SK-N-MC (cell line): ENCODE data around the gene RNMT.
"Not testable (repeated sequence)": the region's sequence is repeated elsewhere in the genome, so short reads cannot be mapped to it uniquely, and the experiment has no call there.

ENCODE experiments used
- DNase-seq: peaks from one replicate; pipeline ENCODE4 v3.0.0-alpha.2; 2011; ENCODE audit warnings: low read depth, low spot score
- H3K27ac ChIP-seq: fragments of 200-600 bp; sonication (generic); 2 replicates; pipeline ENCODE4 v1.5.1; 2016; ENCODE audit warnings: mixed run types
- H3K36me3 ChIP-seq: fragments of 200-600 bp; sonication (generic); 2 replicates; pipeline ENCODE4 v1.6.1; 2017; ENCODE audit warnings: antibody characterized with exemption, low read length, mixed read lengths; ENCODE audit not compliant: insufficient read depth
- H3K4me3 ChIP-seq: fragments of 200-600 bp; sonication (generic); 2 replicates; pipeline ENCODE4 v1.5.1; 2016
- H3K9ac ChIP-seq: fragments of 200-600 bp; sonication (generic); 2 replicates; pipeline ENCODE4 v1.8.0; 2017; ENCODE audit warnings: mixed run types, mixed read lengths; ENCODE audit not compliant: insufficient read length
- H3K9me3 ChIP-seq: fragments of 200-600 bp; sonication (generic); 2 replicates; pipeline ENCODE4 v1.6.1; 2017; ENCODE audit warnings: low read depth, mild to moderate bottlenecking, antibody characterized with exemption, low read length, moderate library complexity, mixed read lengths
- EZH2 ChIP-seq: fragments of 200-600 bp; sonication (generic); IDR thresholded peaks from one replicate; pipeline ENCODE4 v1.6.1; 2017; ENCODE audit warnings: antibody characterized with exemption
- FOXP2 ChIP-seq: optimal IDR thresholded peaks from 2 replicates; pipeline ENCODE3; 2011; ENCODE audit warnings: mild to moderate bottlenecking, moderate library complexity; ENCODE audit not compliant: insufficient read depth; ENCODE audit errors: extremely low read length, control extremely low read depth
- POLR2AphosphoS5 ChIP-seq: IDR thresholded peaks from 2 replicates; pipeline ENCODE4 v1.6.1; 2012; ENCODE audit warnings: mild to moderate bottlenecking, low read depth, low read length, borderline replicate concordance

The RNMT gene

DNA sequence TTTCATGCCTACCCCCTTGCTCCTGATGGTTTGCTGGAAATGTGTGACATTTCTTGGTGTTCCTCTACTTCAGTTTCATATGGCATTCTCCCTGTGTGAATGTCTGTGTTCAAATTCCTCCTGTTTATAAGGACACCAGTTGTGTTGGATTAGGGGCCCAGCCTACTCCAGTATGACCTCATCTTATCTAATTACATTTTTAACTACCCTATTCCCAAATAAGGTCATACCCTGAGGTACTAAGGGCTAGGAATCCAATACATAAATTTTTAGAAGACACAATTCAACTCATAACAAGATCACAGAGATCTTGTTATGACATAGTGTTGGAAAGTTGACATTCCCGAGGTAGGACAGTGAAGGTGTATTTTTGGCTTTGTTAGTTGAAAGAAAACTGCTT is 5.6 kb upstream of the RNMT start:
- Histone ChIP-seq H3K27ac (no peak overlapping the region), H3K36me3 (peaks cover 13% of the 10 kb centered on the region), H3K9me3 (no peaks in the 10 kb centered on the region), H3K4me3 (no peak overlapping the region), H3K9ac (no peak overlapping the region)
- no peak for DNase-seq
- TF ChIP-seq POLR2AphosphoS5 (no peak), FOXP2 (no peak), EZH2 (no peak)

DNA sequence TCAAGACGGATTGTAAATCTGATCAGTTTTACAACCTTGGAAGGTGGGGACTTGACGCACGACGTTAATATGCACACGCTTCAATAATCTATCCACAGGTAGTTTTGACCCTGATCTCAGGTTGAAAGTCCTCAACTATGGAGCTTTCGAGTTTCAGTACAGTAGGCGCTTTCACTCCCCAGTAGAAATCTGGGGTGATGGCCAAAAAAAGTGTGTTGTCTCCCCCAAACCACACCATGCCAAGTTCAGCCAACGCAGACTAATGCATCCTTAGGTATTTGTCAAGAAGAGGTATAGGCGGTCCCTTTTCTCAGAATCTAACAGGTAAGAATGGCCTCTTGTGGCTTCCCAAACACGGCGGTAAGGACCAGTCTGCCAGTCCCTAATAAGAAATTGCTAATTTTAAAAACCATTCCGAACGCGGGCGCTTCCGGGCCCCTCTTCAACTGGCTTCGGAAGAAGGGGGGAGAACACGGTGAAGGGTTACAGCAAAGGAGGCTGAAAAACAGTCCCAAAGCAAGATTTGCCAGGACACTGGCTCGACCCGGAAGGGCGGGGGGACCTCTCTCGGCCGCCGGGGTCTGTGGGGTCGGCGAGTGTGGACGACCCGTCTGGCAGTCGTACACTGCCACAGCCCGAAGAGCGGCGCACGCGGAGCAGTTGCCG is 774 bp upstream of the RNMT start:
- Histone ChIP-seq H3K4me3 (peak overlapping the region; percentile 89), H3K9ac (peak overlapping the region; percentile 86), H3K9me3 (no peaks in the 10 kb centered on the region), H3K27ac (no peak overlapping the region), H3K36me3 (peaks cover 13% of the 10 kb centered on the region)
- no peak for TF ChIP-seq FOXP2
- TF ChIP-seq POLR2AphosphoS5: no peak
- no peak for TF ChIP-seq EZH2
- no peak for DNase-seq

DNA sequence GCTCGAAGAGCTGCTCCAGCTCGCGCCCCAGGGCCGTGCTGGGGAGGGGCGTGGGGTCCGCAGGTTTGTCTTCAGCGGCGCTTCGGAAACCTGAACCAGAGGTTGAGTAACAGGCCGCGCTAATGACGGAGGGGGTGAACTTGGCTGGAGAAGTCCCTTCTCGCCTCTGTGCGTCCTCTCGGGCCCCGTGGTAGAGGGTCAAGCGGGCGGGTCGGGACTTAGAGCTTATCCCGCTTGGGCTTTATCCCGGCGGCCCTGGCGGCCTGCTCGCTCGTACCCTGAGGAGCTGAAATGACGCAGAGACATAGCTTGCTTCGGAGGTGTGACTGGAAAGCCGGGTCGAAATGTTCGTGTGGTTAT is 479 bp downstream of the RNMT start:
- Histone ChIP-seq H3K9ac (peak overlapping the region; percentile 87), H3K4me3 (peak overlapping the region; percentile 89), H3K9me3 (no peaks in the 10 kb centered on the region), H3K27ac (peak overlapping the region; percentile 67; the same call in 1 of the 2 replicates), H3K36me3 (peaks cover 7% of the 10 kb centered on the region)
- TF ChIP-seq POLR2AphosphoS5 (no peak), EZH2 (no peak)
- DNase-seq: no peak

DNA sequence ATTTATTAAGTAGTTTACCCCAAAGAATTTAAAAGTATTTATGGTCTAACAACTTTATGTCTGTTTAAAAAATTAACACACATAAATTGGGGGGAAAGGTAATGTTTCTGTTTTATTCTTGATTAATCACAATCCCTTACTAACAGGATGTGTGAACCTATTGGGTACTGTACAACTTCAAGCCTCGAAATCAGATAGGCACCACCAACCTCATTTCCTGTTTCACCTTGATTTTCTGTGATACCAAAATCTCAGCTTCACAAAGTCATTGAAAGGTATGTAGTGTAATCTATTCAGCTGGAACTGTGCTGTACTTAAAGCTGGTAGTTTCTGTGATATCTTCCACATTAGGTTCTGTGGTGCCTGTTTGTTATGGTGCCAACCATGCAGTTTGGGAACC is 4.0 kb downstream of the RNMT start:
- H3K27ac ChIP-seq: no peak overlapping the region
- no peaks in the 10 kb centered on the region for H3K9me3 ChIP-seq
- peaks cover 26% of the 10 kb centered on the region for H3K36me3 ChIP-seq
- DNase-seq: no peak
- TF ChIP-seq POLR2AphosphoS5 (no peak), FOXP2 (no peak), EZH2 (no peak)
- no peak overlapping the region for H3K4me3 ChIP-seq
- H3K9ac ChIP-seq: no peak overlapping the region

DNA sequence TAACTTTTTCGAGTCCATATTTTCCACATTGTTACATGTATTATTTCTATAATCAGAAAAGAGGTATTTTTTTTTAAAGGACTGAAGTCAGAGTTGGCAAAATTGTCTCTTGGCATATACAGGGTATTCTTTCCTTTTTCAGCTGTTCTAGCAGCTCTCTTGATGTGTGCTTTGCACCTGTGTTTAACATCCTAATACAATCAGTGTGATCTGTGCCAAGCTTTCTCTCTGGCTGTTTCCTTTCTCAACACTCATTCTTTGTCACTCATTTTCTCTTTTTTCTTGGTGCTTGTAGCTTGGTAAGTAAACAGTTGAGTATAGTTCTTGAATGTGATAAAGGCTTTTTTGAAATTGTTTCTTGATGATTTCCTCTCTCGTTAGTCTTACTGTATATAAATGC is 9.2 kb downstream of the RNMT start:
- Histone ChIP-seq H3K9me3 (no peaks in the 10 kb centered on the region), H3K36me3 (peaks cover 70% of the 10 kb centered on the region), H3K9ac (no peak overlapping the region), H3K4me3 (no peak overlapping the region), H3K27ac (no peak overlapping the region)
- DNase-seq: no peak
- no peak for TF ChIP-seq EZH2
- TF ChIP-seq FOXP2: no peak
- TF ChIP-seq POLR2AphosphoS5: no peak

DNA sequence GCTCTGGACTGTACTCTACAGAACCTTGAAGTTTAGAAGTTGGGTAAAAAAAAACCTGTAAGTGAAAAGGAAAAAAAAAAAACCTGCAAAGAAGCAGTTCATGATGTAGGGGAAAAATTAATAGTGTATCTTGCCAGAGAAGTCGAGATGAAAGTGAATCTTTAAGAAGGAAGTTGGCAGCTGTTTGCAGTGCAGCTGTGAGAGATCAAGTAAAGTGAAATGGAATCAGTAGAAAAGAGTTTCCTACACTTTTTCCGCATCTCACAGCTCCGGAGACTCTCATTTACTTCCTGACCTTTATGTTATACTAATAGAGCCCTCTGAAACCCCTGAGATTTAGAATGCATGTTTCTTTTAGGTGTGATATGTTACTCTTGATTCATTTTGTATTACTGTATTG is 19.2 kb downstream of the RNMT start:
- TF ChIP-seq POLR2AphosphoS5 (no peak), EZH2 (no peak), FOXP2 (no peak)
- H3K9me3 ChIP-seq: no peaks in the 10 kb centered on the region
- no peak overlapping the region for H3K9ac ChIP-seq
- no peak for DNase-seq
- no peak overlapping the region for H3K4me3 ChIP-seq
- H3K27ac ChIP-seq: no peak overlapping the region
- H3K36me3 ChIP-seq: peaks cover 77% of the 10 kb centered on the region

DNA sequence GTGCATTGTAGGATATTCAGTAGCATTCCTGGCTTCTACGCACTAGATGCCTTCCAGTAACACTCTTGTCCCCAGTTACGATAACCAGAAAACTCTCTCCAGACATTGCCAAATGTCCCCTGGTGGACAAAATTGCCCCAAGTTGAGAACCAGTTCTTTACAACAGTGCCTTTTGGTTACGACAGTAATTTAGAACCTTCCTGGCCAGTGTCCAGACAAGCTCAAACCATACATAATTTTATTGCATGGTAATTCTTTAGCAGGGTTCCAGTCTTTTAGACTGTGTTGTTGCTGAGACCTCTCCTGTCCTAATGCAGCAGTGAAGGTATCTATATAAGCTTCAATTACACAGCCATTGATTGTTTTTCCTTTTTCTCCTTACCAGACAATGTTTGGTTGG is 20.2 kb downstream of the RNMT start:
- no peaks in the 10 kb centered on the region for H3K9me3 ChIP-seq
- no peak overlapping the region for H3K27ac ChIP-seq
- H3K36me3 ChIP-seq: peaks cover 68% of the 10 kb centered on the region
- no peak for DNase-seq
- H3K4me3 ChIP-seq: no peak overlapping the region
- TF ChIP-seq EZH2: no peak
- TF ChIP-seq FOXP2: no peak
- TF ChIP-seq POLR2AphosphoS5: no peak
- H3K9ac ChIP-seq: no peak overlapping the region

DNA sequence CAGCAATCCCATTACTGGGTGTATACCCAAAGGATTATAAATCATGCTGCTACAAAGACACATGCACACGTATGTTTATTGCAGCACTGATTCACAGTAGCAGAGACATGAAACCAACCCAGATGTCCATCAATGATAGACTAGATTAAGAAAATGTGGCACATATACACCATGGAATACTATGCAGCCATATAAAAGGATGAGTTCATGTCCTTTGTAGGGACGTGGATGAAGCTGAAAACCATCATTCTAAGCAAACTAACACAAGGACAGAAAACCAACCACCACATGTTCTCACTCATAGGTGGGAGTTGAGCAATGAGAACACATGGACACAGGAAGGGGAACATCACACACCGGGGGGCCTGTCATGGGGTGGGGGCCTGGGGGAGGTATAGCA is 25.1 kb downstream of the RNMT start:
- not testable (repeated sequence) for H3K9me3 ChIP-seq, DNase-seq, H3K4me3 ChIP-seq, H3K27ac ChIP-seq, H3K9ac ChIP-seq
- H3K36me3 ChIP-seq: peaks cover 72% of the 10 kb centered on the region

DNA sequence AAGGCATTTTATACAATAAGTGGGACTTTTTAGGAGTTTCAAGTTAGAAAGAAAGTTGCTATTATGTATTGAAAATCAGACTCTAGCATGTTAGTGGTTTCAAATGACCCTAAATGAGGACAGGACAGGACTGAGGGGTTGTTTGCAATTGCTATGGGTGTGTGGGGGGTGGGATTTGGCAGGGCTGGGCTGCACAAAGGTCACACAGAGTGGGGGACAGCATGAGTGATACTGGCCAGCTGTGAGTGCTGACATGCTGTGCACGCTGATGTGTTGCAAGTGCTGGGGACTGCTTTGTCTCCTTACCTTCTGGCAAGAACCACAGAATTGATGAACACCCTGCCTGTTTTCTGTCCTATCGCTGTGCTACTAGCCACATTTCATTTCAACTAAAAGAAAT is 29.8 kb downstream of the RNMT start:
- TF ChIP-seq POLR2AphosphoS5: no peak
- TF ChIP-seq FOXP2: no peak
- TF ChIP-seq EZH2: no peak
- DNase-seq: no peak
- Histone ChIP-seq H3K27ac (no peak overlapping the region), H3K4me3 (no peak overlapping the region), H3K9me3 (no peaks in the 10 kb centered on the region), H3K36me3 (peaks cover 54% of the 10 kb centered on the region), H3K9ac (no peak overlapping the region)
